WTC11 (cell line): ENCODE results near the gene ZNF860. TPM values are rescaled to one million over a fixed set of nuclear protein-coding genes. Genes with fewer than 3 reads are reported as not detected.

Experiments used
- ATAC-seq: fragments of 200-7000 bp; cut with Tn5 transposase; 2 replicates; pipeline ENCODE4 v1.10.0; 2021; ENCODE audit warnings: mild to moderate bottlenecking, moderate library complexity
- CTCF ChIA-PET: fragments of 300-600 bp; sonication (Branson Sonifier 250); formaldehyde crosslinking; loops from one replicate; lab custom pipeline; 2021; ENCODE audit warnings: antibody characterized with exemption; lab: Charles Lee
- POLR2A ChIA-PET: fragments of 350-600 bp; sonication (Branson Sonifier 250); formaldehyde crosslinking; loops from one replicate; lab custom pipeline; 2021; ENCODE audit warnings: antibody characterized with exemption; lab: Charles Lee
- DNase-seq: peaks from one replicate; pipeline ENCODE4 v3.0.0; 2021; ENCODE audit warnings: low spot score
- H3K27ac Mint-ChIP-seq: 2 replicates; pipeline ENCODE4 v1.8.0; 2021; ENCODE audit warnings: mixed read lengths
- H3K27me3 Mint-ChIP-seq: 2 replicates; pipeline ENCODE4 v1.8.0; 2021; ENCODE audit warnings: low read depth, mild to moderate bottlenecking, moderate library complexity, mixed read lengths
- H3K36me3 Mint-ChIP-seq: 2 replicates; pipeline ENCODE4 v1.8.0; 2021; ENCODE audit warnings: mixed read lengths
- H3K4me1 Mint-ChIP-seq: 2 replicates; pipeline ENCODE4 v1.8.0; 2022; ENCODE audit warnings: mixed read lengths
- H3K4me3 Mint-ChIP-seq: 2 replicates; pipeline ENCODE4 v1.8.0; 2021; ENCODE audit warnings: mild to moderate bottlenecking, moderate library complexity, mixed read lengths
- H3K9me3 Mint-ChIP-seq: 2 replicates; pipeline ENCODE4 v1.8.0; 2021; ENCODE audit warnings: mixed read lengths
- ATF3 ChIP-seq: sonication (generic); formaldehyde crosslinking; conservative IDR thresholded peaks from 2 replicates; pipeline ENCODE4 v1.8.1; 2022; ENCODE audit warnings: mild to moderate bottlenecking, missing genetic modification reagents
- ATF6 ChIP-seq: sonication (generic); formaldehyde crosslinking; IDR thresholded peaks from 2 replicates; pipeline ENCODE4 v1.8.1; 2023; ENCODE audit warnings: mild to moderate bottlenecking, missing genetic modification reagents
- CBFB ChIP-seq: sonication (generic); formaldehyde crosslinking; IDR thresholded peaks from 2 replicates; pipeline ENCODE4 v1.8.1; 2022; ENCODE audit warnings: mild to moderate bottlenecking, low read depth, missing genetic modification reagents
- CTCF ChIP-seq: fragments of 200-600 bp; IDR thresholded peaks from 2 replicates; pipeline ENCODE4 v1.8.0; 2022; ENCODE audit warnings: antibody characterized with exemption
- EMX1 ChIP-seq: fragments of 250-450 bp; sonication (Bioruptor Pico); IDR thresholded peaks from 2 replicates; pipeline ENCODE4 v1.8.0; 2021; ENCODE audit warnings: mild to moderate bottlenecking
- ERG ChIP-seq: fragments of 250-450 bp; sonication (Bioruptor Pico); IDR thresholded peaks from 2 replicates; pipeline ENCODE4 v1.8.0; 2021; ENCODE audit warnings: mild to moderate bottlenecking
- ESRRA ChIP-seq: sonication (generic); formaldehyde crosslinking; IDR thresholded peaks from 2 replicates; pipeline ENCODE4 v1.8.1; 2022; ENCODE audit warnings: mild to moderate bottlenecking, missing genetic modification reagents, borderline replicate concordance
- FOXK1 ChIP-seq: sonication (generic); formaldehyde crosslinking; IDR thresholded peaks from 2 replicates; pipeline ENCODE4 v1.8.0; 2022; ENCODE audit warnings: mild to moderate bottlenecking, moderate library complexity, missing genetic modification reagents
- NR3C1 ChIP-seq: sonication (generic); formaldehyde crosslinking; conservative IDR thresholded peaks from 2 replicates; pipeline ENCODE4 v1.8.1; 2023; ENCODE audit warnings: low read depth, mild to moderate bottlenecking, missing genetic modification reagents
- PRRX2 ChIP-seq: fragments of 250-450 bp; sonication (Bioruptor Pico); IDR thresholded peaks from 2 replicates; pipeline ENCODE4 v1.8.0; 2021; ENCODE audit warnings: mild to moderate bottlenecking
- USF1 ChIP-seq: sonication (generic); formaldehyde crosslinking; IDR thresholded peaks from 2 replicates; pipeline ENCODE4 v1.8.0; 2022; ENCODE audit warnings: mild to moderate bottlenecking, missing genetic modification reagents
- ZBTB21 ChIP-seq: sonication (generic); formaldehyde crosslinking; IDR thresholded peaks from 2 replicates; pipeline ENCODE4 v1.8.1; 2023; ENCODE audit warnings: mild to moderate bottlenecking, missing genetic modification reagents, borderline replicate concordance
- ZNF121 ChIP-seq: sonication (generic); formaldehyde crosslinking; IDR thresholded peaks from 2 replicates; pipeline ENCODE4 v1.8.0; 2023; ENCODE audit warnings: missing genetic modification reagents
- ZNF219 ChIP-seq: sonication (generic); formaldehyde crosslinking; IDR thresholded peaks from 2 replicates; pipeline ENCODE4 v1.8.0; 2023; ENCODE audit warnings: missing genetic modification reagents, mild to moderate bottlenecking, borderline replicate concordance
- ZNF263 ChIP-seq: sonication (generic); formaldehyde crosslinking; IDR thresholded peaks from 2 replicates; pipeline ENCODE4 v1.8.1; 2022; ENCODE audit warnings: low read depth, mild to moderate bottlenecking, moderate library complexity, missing genetic modification reagents
- ZNF281 ChIP-seq: sonication (generic); formaldehyde crosslinking; IDR thresholded peaks from 2 replicates; pipeline ENCODE4 v1.8.0; 2023; ENCODE audit warnings: mild to moderate bottlenecking, missing genetic modification reagents
- ZNF671 ChIP-seq: fragments of 250-450 bp; sonication (Bioruptor Pico); IDR thresholded peaks from 2 replicates; pipeline ENCODE4 v1.8.0; 2021; ENCODE audit warnings: mild to moderate bottlenecking
- total RNA-seq: library from RNA; stranded (reverse); gene quantifications from 3 replicates; pipeline ENCODE4 v1.2.3, GENCODE V29; 2021

The ZNF860 gene
- total RNA-seq, 1 experiment from 2014 or later, result 6.5 TPM

- CTCF ChIA-PET, result interaction anchor here (0.9 to 1.9 kb wide), 2 partner anchors 16 to 21 kb away, joined by 5 to 6 read pairs; partner anchors contain the start of genes OSBPL10 and ZNF860
- peak overlapping the region; percentile 78; the same call in 1 of the 2 replicates for H3K27ac Mint-ChIP-seq
These were observed 21.2 kb downstream of the ZNF860 start for GRCh38 chr3:32002561-32003368.

GRCh38 chr3:32003380-32003779 is 21.8 kb downstream of the ZNF860 start:
- no peak overlapping the region for H3K4me3 Mint-ChIP-seq
- H3K9me3 Mint-ChIP-seq, result no peaks in the 10 kb centered on the region
- 0 out of 2 replicates have a peak overlapping the region, but pooled peaks have one; percentile 2 for H3K27ac Mint-ChIP-seq
- POLR2A ChIA-PET, result no interaction called here
- CTCF ChIA-PET, result interaction anchor here (0.9 to 1.9 kb wide), 2 partner anchors 15 to 22 kb away, joined by 5 to 6 read pairs; partner anchors contain the start of genes OSBPL10 and ZNF860
- no peak for ATAC-seq
- H3K27me3 Mint-ChIP-seq, result no peaks in the 10 kb centered on the region
- peaks cover 24% of the 10 kb centered on the region for H3K4me1 Mint-ChIP-seq
- no peaks in the 10 kb centered on the region for H3K36me3 Mint-ChIP-seq
- DNase-seq, result no peak
- TF ChIP-seq PRRX2, result no peak
- TF ChIP-seq ESRRA, result no peak
- TF ChIP-seq ATF3 (CRISPR knock-in tag), result no peak
- no peak for TF ChIP-seq EMX1
- no peak for TF ChIP-seq CTCF
- TF ChIP-seq ZNF671 (CRISPR knock-in tag), result no peak
- no peak for TF ChIP-seq ZNF121 (CRISPR knock-in tag)
- TF ChIP-seq ERG (CRISPR knock-in tag), result no peak
- no peak for TF ChIP-seq ZNF219 (CRISPR knock-in tag)
- no peak for TF ChIP-seq CBFB (CRISPR knock-in tag)
- TF ChIP-seq USF1 (CRISPR knock-in tag), result no peak
- TF ChIP-seq ZBTB21 (CRISPR knock-in tag), result no peak
- no peak for TF ChIP-seq FOXK1 (CRISPR knock-in tag)
- no peak for TF ChIP-seq ZNF281

More at GRCh38 chr3:32002561-32003368, 21.2 kb downstream of the ZNF860 start:
- Mint-ChIP-seq H3K36me3 (no peaks in the 10 kb centered on the region), H3K9me3 (no peaks in the 10 kb centered on the region), H3K4me3 (no peak overlapping the region), H3K27me3 (no peaks in the 10 kb centered on the region), H3K4me1 (peaks cover 24% of the 10 kb centered on the region)
- ATAC-seq (peak; percentile 61), DNase-seq (no peak)
- POLR2A ChIA-PET, result no interaction called here
- TF ChIP-seq ZNF263 (CRISPR knock-in tag), result no peak
- TF ChIP-seq ATF6 (CRISPR knock-in tag), result no peak
- no peak for TF ChIP-seq NR3C1 (CRISPR knock-in tag)
- no peak for TF ChIP-seq CTCF
